HG02798 (cell line): ENCODE measurements around the gene TTC28.

ENCODE experiments used
- ATAC-seq: cut with Tn5 transposase; IDR thresholded peaks from one replicate; pipeline ENCODE4 v1.9.1; 2021; ENCODE audit warnings: mild to moderate bottlenecking; ENCODE audit not compliant: unreplicated experiment, poor library complexity

TTC28 gene

DNA sequence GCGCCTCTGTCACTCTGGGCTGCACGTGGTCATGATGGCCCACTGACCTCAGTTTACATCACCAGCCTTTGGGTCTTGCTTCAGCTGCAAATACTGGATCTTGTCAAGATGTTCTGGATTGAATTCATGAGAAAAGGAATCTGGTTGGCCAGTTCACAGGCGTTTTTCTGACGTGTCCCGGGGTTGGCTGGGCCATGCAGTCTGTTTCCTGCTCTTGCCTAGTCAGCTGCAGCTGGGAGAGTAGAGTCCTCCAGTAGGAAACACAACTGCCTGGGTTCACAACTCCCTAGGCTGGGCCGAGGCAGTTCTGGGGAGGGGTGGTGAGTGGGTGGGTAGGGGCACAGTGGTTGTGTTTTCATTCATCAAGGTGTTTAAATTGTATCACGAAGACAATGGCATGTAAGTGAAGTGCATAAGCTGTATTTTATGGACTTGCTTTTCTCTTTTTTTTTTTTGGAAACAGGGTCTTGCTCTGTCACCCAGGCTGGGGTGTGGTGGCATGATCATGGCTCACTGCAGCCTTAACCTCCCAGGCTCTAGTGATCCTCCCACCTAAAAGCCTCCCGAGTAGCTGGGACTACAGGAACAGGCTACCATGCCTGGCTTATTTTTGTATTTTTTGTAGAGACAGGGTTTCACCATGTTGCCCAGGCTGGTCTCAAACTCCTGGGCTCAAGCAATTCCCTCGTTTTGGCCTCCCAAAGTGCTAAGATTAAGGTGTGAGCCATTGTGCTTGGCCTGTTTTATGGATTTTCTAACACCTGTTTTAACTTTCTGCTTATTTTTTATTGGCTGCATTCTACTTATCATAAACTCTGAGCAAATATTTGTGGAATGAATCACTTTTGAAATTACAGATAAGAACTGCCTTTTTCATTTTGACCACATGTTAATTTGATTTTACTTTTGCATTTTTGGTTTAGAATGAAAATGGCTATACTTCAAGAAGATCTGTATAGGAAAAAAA lies 706.6 kb downstream of the TTC28 start:
- ATAC-seq, result no peak

DNA sequence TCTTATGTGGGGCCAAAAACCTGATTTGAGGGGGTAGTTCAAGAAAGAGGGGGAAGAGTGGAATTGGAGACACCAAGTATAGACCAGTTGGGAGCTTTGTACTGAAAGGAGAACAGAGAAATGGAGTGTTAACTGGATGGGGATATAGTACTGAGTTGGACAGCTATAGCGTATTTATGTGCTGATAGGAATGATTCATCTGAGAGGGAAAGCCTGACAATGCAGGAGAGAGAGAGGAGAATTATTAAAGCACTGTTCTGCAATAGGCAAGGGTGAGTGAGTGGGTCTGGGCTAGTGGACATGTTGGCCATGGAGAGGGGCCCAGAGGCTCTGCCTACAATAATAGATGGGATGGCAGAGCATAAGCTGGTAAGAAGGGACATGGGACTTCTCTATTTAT lies 707.7 kb downstream of the TTC28 start:
- no peak for ATAC-seq

DNA sequence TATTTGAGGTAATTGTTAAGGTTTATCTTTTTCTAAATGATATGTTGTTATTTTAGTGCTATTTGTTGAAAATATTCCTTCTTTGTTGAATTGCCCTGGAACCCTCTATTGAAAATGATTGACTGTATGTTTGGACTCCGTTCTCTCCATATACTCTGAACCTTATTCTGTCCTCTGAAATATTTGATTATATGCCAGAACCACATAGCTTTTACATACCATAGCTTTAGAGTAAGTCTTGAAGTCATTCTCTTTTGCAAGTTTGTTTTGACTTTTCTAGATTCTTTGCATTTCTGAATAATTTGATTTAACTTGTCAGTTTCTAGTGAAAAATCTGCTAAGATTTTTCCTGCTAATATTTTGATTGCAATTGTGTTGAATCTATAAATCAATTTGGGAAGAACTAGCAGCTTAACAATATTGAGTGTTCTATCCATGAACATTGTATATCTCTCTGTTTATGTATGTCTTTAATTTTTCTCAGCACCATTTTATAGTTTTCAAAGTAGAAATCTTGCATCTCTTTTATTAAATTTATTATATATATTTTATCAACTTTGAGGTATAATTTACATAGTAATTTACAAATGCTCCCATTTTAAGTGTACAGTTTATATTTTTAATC lies 708.9 kb downstream of the TTC28 start:
- ATAC-seq, result no peak

- ATAC-seq, result no peak
Measured at GRCh38 chr22:27966168-27967064, 713.2 kb downstream of the TTC28 start.

DNA sequence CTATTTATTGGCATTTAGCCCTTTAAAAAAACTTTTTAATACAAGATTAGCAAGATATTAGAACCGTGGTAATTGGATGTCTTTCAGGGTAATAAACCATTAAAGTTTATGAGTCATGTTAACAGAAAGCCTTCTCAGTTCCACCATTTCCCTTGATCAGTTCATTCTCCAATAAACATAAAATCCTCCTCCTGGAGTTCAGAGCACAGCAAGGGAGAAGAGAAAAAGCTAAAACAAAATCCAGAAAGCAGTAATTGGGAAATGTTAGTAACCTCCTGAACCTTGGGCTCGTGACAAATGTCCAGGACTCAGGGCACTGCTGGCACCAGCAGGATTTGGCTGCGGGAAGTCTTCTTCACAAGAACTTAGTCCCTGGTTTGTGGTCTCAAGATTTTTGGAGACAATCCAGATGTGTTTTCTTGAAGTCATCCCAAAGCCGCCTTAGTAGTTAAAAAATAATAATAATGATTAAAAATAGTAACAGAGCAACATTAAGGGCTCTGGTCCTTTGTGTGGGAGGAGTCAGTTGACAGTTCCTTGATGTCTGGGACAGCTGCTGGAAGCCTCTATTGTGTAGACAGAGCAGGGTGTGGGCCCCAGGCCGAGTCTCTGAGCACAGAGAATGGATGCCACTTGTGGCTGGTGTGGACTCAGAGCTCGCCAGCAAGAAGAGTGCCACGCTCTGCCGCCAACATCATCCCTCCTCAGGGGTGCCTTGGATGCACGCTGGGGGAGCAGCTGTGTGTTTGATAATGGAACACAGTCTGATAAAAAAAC lies 717.2 kb downstream of the TTC28 start:
- no peak for ATAC-seq

GRCh38 chr22:27961680-27962079 lies 718.0 kb downstream of the TTC28 start:
- ATAC-seq, result no peak

DNA sequence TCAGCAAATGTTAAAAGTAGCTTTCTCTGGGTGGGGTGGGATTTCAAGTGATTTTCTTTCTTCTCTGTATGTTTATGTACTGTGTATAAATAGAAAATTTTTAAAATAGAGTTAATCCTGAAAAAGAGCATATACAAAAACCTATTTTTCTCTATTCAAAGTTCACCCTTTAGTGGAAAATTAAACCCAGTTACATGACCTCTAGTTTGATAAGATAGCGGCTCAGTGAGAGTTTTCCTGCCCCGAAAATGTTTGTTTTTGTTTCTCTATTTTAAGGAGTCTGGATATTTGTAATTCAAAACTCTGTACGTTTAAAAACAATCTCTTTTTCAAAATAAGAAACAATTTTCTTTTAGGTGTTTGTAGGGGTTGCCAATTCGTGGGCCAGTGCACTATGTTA lies 718.5 kb downstream of the TTC28 start:
- ATAC-seq, result no peak

DNA sequence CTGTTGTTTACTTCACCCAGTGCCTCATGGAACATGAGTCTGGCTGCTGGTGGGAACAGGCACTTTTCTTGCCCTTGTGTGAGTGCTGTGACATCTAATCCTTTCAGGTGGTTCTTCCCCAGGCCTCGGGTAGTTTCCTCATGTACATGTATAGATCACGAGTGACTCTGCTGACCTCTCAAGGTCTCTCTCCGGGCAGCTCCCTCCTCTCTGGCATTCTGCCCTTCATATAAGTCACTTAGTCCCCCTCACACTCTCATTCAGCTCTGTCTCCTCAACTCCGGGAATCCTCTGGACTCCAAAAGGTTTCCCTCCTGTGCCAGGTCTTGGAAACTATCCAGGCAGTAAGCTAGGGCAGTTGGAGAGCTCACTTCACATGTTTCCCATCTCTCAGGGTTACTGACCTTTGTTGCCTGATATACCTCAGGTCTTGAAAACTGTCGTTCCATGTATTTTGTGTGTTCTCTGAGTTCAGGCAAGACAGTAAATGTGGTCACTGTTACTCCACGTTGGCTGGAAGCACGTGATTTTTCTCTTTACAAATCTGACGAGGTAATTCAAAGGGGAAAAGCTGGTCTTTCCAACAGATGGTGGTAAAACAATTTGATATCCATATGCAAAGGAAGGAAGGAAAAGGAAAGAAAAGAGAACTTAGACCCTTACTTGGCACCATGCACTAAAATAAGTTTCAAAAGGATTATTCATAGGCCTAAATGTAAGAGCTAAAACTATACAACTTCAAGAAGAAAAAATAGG lies 720.1 kb downstream of the TTC28 start:
- ATAC-seq, result no peak

- no peak for ATAC-seq
Measured at GRCh38 chr22:27952779-27953178, 726.9 kb downstream of the TTC28 start.

GRCh38 chr22:27952091-27952490 lies 727.5 kb downstream of the TTC28 start:
- ATAC-seq, result no peak

- ATAC-seq, result no peak
Measured at GRCh38 chr22:27949421-27949820, 730.2 kb downstream of the TTC28 start.

GRCh38 chr22:27948569-27948968 lies 731.1 kb downstream of the TTC28 start:
- ATAC-seq, result no peak

DNA sequence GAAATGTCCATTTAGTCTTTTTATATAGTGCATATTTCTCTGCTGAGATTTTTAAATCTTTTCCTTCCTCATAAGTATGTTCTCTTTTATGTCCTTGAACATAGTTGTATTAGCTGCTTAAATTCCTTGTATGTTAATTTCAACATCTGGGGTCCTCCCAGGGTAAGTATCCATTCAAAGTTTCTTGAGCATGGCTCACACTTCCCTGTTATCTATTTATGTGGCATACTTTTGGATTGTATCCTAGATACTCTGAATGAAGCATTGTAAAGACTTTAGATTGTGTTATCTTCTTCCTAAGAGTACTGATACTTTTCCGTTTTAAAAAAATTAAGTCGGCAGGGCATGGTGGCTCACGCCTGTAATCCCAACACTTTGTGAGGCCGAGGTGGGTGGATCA lies 732.2 kb downstream of the TTC28 start:
- ATAC-seq, result no peak

- no peak for ATAC-seq
Measured at GRCh38 chr22:27941143-27941542, 738.5 kb downstream of the TTC28 start.

DNA sequence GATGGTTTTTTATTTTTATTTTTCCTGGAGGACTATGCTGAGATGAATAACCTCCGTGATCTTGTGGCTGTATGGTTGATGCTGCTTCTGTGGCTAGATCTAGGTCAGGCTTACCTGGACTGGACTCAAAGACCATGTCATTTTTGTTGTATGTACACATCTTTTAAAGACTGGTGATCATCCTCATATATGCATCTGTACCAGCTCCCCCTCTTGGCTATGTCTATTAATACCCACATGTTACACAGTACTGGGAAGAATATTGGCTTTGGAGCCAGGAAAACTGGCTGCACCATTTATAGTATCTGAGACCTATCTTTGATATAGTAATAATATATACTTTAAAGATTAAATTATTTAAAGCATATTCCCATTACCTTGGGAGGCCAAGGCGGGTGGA lies 742.2 kb downstream of the TTC28 start:
- no peak for ATAC-seq

DNA sequence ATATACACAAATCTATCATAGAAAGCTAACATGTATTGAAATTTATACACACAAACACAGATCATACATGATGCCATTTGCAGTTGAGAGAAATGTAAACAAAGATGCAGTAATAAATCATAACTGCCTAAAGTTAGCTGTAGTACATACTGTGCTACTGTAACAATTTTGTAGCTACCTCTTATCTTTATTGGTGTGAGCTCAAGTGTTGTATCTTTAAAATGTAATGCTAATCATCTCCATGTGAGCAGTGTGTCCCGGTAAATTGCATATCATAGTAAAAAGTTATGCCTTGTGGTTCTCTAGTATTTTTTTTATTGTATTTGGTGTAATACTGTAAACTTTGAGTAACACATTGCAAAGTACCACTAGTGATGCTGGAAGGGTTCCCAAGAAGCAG lies 743.7 kb downstream of the TTC28 start:
- ATAC-seq, result no peak

DNA sequence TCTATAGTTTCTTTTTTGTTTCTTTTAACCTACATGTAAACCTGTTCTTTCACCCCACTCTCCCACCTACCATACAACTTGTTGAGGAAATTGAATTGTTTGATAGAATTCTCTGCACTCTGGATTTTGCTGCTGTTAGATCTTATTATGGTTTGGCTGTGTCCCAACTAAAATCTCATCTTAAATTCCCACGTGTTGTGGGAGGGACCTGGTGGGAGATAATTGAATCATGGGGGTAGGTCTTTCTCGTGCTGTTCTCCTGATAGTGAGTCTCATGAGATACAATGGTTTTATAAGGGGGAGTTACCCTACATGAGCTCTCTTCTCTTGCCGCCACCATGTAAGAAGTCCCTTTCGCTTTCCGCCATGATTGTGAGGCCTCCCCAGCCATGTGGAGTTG lies 745.6 kb downstream of the TTC28 start:
- ATAC-seq, result no peak

DNA sequence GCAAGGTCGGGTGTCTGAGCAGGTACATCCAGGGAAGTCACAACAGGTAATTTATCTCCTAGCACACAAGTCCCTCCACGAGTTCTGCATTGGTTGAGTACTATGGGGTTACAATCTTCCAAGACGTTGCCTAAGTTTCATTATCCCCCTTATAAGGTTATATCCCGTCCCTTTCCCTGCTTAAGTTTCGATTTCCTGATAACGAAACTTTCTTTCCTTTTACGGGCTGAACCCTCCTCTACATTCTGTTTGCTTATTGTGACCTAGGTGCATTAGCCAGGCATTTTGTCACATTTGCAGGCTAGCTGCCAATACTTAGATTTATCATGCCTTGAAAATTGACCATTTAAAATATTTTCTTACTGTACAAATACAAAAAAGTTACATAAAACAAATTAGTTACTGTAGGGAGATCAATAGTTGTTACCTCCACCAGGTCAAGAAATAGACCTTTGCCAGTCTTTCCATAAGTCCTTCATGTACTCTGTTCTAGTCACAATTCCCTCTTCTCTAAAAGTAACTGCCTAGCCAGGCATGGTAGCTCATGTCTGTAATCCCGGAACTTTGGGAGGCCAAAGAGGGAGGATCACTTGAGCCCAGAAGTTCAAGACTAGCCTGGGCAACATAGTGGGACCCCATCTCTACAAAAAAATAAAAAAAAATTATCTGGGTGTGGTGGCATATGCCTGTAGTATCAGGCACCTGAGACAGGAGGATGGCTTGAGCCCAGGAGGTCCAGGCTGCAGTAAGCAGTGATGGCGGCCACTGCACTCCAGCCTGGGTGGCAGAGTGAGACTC lies 746.3 kb downstream of the TTC28 start:
- no peak for ATAC-seq
